Measurements from ENCODE around the gene AVPR1B.

Gene AVPR1B

DNA sequence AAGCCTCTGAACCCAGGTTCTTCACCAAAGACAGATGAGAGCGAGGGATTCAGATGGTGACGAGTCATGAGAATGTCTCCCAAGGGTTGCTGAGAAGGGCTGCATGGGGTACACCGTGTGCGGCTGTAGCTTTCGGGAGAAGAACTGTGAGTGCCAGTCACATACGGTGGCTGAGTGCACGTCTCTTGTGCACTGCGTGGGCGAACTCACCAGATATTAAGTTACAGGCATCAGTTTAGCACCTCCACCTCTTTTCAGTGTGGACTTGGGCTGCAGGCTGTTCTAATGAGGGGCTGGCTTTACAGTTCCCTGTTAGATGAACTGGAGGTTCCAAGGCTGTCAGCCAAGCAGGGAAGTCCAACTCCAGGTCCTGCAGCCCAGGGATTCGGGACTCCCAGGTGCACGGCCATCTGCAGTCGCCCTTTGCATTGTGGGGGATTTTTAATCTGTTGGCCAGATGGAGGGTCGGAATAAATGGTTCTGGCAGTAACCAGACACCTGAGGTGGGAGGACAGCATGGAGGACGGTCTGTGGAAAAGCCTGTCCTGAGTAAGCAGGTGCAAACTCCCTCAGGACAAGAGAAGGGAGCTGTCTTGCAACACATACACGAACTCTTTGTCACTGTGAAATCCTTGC is 26.5 kb upstream of the AVPR1B start:
- no peak overlapping the region for H3K4me2 ChIP-seq (ENCODE audit: insufficient read depth, low read length)
- DNase-seq = no peak
- TF ChIP-seq EZH2 (IDR thresholded peaks at IDR 0.05; ENCODE audit: borderline replicate concordance, low read depth, low read length, severe bottlenecking) = no peak
- TF ChIP-seq, protein P1, sequence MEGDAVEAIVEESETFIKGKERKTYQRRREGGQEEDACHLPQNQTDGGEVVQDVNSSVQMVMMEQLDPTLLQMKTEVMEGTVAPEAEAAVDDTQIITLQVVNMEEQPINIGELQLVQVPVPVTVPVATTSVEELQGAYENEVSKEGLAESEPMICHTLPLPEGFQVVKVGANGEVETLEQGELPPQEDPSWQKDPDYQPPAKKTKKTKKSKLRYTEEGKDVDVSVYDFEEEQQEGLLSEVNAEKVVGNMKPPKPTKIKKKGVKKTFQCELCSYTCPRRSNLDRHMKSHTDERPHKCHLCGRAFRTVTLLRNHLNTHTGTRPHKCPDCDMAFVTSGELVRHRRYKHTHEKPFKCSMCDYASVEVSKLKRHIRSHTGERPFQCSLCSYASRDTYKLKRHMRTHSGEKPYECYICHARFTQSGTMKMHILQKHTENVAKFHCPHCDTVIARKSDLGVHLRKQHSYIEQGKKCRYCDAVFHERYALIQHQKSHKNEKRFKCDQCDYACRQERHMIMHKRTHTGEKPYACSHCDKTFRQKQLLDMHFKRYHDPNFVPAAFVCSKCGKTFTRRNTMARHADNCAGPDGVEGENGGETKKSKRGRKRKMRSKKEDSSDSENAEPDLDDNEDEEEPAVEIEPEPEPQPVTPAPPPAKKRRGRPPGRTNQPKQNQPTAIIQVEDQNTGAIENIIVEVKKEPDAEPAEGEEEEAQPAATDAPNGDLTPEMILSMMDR (IDR thresholded peaks at IDR 0.05; ENCODE audit: borderline replicate concordance, extremely low read depth, low read length, poor library complexity, severe bottlenecking) = no peak
- H3K9me3 ChIP-seq (ENCODE audit: insufficient read depth, low read length, severe bottlenecking) = no peaks in the 10 kb centered on the region
- no peaks in the 10 kb centered on the region for H3K36me3 ChIP-seq (ENCODE audit: insufficient read depth, low read length)
- no peaks in the 10 kb centered on the region for H4K20me1 ChIP-seq (ENCODE audit: insufficient read depth, low read length)
- no peak overlapping the region for H3K27ac ChIP-seq (ENCODE audit: low read length)
- no peak overlapping the region for H3K9ac ChIP-seq (ENCODE audit: low read depth, low read length)
- H2AFZ ChIP-seq (ENCODE audit: low read depth, low read length) = no peak overlapping the region
- H3K27me3 ChIP-seq (ENCODE audit: insufficient read depth, low read length, poor library complexity) = peaks cover 35% of the 10 kb centered on the region
- H3K4me1 ChIP-seq (ENCODE audit: insufficient read depth, low read length) = no peaks in the 10 kb centered on the region
- no peak overlapping the region for H3K4me3 ChIP-seq (ENCODE audit: low read depth in 1 of 2, low read length in 2 of 2)
- no peaks in the 10 kb centered on the region for H3K79me2 ChIP-seq (ENCODE audit: insufficient read depth, low read length)
- no peak for ATAC-seq (ENCODE audit: insufficient read depth, low read depth)

DNA sequence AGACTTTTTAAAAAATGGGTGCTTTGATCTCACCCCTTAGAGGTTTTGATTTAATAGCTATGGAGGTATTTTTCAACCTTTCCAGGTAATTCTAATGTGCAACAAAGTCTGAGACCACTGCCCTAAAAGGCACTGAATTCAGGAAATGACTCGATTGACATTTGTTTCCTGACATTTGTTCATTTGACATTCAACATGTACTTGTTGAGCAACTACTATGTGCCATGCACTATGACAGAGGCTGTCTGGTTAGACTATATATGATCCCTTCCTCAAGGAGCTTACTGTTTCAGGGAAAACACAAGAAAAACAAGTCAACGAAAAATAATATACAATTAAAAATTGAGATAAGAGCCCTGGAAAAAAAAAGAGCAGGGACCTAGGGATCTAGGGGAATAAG is 25.6 kb upstream of the AVPR1B start:
- Histone ChIP-seq H3K27me3 (ENCODE audit: insufficient read depth, low read length, poor library complexity) (peaks cover 40% of the 10 kb centered on the region), H3K9ac (ENCODE audit: low read depth, low read length) (no peak overlapping the region), H3K4me3 (ENCODE audit: low read depth in 1 of 2, low read length in 2 of 2) (no peak overlapping the region), H3K36me3 (ENCODE audit: insufficient read depth, low read length) (no peaks in the 10 kb centered on the region), H3K27ac (ENCODE audit: low read length) (no peak overlapping the region), H3K4me2 (ENCODE audit: insufficient read depth, low read length) (no peak overlapping the region), H3K4me1 (ENCODE audit: insufficient read depth, low read length) (no peaks in the 10 kb centered on the region), H4K20me1 (ENCODE audit: insufficient read depth, low read length) (no peaks in the 10 kb centered on the region), H3K9me3 (ENCODE audit: insufficient read depth, low read length, severe bottlenecking) (no peaks in the 10 kb centered on the region), H3K79me2 (ENCODE audit: insufficient read depth, low read length) (no peaks in the 10 kb centered on the region), H2AFZ (ENCODE audit: low read depth, low read length) (no peak overlapping the region)
- no peak for ATAC-seq (ENCODE audit: insufficient read depth, low read depth)
- TF ChIP-seq EZH2 (IDR thresholded peaks at IDR 0.05; ENCODE audit: borderline replicate concordance, low read depth, low read length, severe bottlenecking) = no peak
- TF ChIP-seq, protein P1 (IDR thresholded peaks at IDR 0.05; ENCODE audit: borderline replicate concordance, extremely low read depth, low read length, poor library complexity, severe bottlenecking) = no peak
- no peak for DNase-seq

DNA sequence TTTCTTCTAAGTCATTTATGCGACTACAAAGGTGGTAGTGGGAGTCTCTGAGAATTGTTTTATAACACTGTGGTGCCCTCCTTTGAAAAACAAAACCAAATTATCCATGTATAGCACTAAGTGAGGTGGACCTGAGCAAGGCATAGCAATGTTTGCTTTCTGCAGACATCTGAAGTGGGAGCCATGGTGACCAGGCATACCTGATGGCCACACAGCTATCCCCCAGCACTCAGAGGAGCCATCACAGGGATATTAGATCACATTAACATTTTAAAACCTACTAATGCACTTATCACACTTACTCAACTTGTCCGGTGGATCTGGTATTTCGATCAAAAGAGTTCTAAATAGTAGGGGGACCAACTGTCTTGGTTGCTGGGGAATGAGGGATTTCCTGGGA is 24.8 kb upstream of the AVPR1B start:
- Histone ChIP-seq H3K4me2 (ENCODE audit: insufficient read depth, low read length) (no peak overlapping the region), H3K4me1 (ENCODE audit: insufficient read depth, low read length) (no peaks in the 10 kb centered on the region), H3K79me2 (ENCODE audit: insufficient read depth, low read length) (no peaks in the 10 kb centered on the region), H3K27me3 (ENCODE audit: insufficient read depth, low read length, poor library complexity) (peaks cover 40% of the 10 kb centered on the region), H4K20me1 (ENCODE audit: insufficient read depth, low read length) (no peaks in the 10 kb centered on the region), H3K27ac (ENCODE audit: low read length) (no peak overlapping the region), H3K4me3 (ENCODE audit: low read depth in 1 of 2, low read length in 2 of 2) (no peak overlapping the region), H3K9me3 (ENCODE audit: insufficient read depth, low read length, severe bottlenecking) (no peaks in the 10 kb centered on the region), H3K36me3 (ENCODE audit: insufficient read depth, low read length) (no peaks in the 10 kb centered on the region), H2AFZ (ENCODE audit: low read depth, low read length) (no peak overlapping the region), H3K9ac (ENCODE audit: low read depth, low read length) (no peak overlapping the region)
- DNase-seq (no peak), ATAC-seq (ENCODE audit: insufficient read depth, low read depth) (no peak)
- TF ChIP-seq, protein P1 (IDR thresholded peaks at IDR 0.05; ENCODE audit: borderline replicate concordance, extremely low read depth, low read length, poor library complexity, severe bottlenecking) = no peak
- TF ChIP-seq EZH2 (IDR thresholded peaks at IDR 0.05; ENCODE audit: borderline replicate concordance, low read depth, low read length, severe bottlenecking) = no peak

Measured in DND-41 (cell line).